Germinal center (tissue), 1 donor: Measurements from ENCODE around the gene DTD1.

Experiments
- DNase-seq: peaks from one replicate; pipeline ENCODE4 v3.0.0; 2012; ENCODE audit warnings: mixed read lengths, low spot score

DTD1 gene

DNA sequence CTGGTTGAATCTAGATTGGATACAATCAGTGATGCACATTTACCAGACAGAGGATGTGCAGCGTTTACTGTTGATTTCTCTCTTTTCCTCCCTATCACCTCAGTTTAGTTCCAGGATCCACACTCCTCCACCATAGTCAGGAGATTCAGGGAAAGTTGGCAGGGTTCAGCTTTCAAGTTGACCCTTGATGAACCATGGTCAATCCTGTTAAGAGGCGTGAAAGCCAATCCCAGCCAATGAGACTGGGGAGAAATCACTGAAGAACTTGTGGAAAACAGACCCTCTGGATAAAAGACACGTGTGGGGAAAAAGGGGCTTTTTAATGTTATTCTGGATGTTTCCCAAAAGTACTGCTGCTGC, 206.6 kb downstream of the DTD1 start:
- DNase-seq: no peak

DNA sequence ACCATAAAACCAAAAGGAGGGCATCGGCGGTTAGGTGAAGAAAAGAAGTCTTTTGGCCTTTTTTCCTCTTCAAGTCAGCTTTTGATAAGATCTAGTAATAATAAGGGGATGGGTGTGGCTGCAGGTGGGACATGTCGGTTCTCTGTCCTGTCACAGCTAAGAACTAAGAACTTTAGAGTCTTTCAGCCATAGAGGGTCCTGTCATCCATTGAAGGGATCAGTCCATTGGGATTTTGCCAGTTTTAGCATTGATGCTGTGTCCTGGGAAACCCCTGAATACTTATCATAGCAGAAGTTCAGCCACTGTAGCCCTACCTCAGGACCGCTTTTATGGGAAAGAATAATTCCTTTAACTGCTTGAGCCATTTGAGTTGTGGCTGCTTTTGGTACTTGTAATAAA, 207.5 kb downstream of the DTD1 start:
- DNase-seq: no peak

DNA sequence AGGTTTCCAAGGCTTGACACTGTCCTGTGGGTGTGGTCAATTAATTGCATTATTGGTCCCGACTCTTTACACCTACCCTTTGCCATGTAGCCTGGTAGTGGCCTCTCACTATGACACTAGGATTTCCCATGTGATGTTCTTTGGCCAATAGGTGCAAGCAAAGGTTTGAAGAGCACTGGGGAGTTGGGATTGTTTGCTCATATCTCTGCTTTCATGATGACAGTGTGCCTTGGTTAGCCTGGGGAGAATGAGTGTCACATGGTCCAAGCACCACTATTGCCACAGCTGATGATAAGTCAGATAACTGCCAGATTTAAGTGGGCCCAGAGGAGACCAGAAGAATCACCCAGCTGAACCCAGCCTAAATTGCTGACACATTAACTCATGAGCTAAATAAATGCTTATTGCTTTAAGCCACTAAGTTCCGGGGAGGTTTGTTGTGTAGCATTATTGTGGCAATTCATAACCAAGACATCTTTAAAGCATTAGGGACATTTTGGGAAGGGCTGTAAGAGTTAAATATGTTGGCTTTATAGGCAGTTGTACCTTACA, 208.5 kb downstream of the DTD1 start:
- no peak for DNase-seq

DNA sequence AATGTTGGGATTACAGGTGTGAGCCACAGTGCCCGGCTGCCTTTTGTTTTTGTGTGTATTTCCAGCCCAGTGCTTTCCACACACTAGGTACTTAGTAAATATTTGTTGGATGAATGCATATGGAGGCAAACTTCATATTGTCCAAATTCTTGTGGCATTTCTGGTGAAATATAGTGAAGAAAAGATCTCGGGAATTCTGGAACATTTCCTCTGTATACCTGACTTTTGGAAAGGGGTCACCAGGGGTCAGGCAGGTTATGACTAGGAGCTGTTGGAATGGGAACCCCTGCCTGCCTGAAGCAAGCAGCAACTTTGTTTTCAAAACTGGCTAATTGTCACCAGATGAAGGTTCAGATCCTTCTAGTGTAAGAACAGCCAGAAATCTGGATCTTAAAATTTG, 213.7 kb downstream of the DTD1 start:
- no peak for DNase-seq

DNA sequence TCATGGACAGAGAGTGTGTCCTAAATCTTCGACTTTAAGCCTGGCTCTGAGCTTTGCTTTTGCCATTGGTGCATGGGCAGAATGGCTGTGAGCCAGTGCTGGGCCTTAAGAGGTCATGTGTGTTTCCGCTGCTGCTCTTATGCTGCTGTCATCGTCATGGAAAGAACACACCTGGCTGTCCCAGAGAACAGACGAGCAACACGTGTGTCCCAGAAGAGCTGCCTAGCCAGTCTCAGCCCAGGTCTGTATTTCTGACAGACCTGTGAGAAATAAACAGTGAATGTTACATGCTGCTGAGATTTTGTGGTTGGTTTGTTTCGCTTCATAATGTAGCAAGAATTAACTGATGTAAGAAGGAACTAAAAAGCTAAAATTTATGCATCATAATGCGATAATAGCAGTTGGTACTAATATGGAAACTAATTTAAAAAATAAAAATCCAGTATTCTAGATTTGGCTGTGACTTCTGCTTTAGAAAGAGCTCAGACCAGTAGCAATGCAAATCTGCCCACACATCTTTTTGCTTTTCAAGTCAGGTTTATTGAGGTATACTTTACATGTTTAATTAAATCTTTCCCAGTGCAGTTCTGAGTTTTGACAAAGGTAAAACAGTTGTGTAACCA, 214.3 kb downstream of the DTD1 start:
- DNase-seq: peak; percentile 91

DNA sequence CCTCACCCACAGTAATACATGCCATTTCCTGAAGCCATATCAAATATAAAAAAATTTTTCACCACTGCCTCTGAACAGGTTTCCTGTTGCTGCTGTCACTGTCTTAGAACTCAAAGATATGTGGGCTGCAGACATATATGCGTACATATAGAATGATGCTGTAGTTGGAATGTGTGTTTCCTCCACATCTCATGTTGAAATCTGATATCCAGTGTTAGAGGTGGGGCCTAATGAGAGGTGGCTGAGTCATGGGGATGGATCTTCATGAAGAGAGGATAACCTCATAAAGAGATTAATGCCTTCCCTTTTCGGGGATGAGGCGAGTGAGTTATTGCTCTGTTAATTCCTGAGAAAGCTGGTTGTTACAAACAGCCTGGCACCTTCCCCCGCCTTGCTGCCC, 218.0 kb downstream of the DTD1 start:
- DNase-seq: no peak

DNA sequence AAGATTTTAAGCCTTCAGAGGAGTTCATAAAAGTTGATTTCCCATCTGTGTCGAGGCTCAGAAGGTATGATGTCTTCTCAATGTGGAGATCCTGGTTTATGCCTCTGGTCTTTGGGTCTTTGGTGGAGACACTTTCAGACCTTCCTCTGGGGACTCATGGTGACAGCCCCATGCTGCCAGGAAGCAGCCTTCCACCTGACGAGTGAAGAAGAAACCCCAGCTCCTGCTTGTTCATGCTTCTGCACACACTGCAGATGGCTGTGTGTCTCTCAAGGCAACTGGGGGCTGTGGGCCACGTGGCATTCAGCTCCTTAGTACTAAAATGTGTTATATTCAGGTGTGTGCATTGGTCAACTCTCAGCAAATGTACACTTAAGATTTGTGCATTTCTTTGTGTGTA, 220.9 kb downstream of the DTD1 start:
- DNase-seq: peak; percentile 69

DNA sequence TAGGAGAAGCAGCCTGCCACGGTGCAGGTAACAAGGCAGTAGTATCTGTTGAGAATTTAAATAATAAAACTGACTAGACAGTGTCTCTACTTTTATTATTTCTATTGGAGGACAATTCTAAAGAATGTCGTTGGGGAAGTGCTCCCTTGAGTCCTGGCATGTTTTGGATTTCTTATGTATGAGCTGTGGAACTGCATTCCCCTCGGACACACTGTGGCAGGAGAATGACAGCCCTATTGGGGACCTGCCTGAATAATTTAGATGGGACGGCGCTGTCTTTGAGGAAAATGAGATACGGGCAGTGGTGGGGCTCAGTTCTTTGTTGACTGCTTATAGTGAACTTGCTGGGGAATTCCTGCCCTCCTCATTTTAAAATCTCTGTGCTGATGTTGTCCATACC, 223.3 kb downstream of the DTD1 start:
- no peak for DNase-seq

DNA sequence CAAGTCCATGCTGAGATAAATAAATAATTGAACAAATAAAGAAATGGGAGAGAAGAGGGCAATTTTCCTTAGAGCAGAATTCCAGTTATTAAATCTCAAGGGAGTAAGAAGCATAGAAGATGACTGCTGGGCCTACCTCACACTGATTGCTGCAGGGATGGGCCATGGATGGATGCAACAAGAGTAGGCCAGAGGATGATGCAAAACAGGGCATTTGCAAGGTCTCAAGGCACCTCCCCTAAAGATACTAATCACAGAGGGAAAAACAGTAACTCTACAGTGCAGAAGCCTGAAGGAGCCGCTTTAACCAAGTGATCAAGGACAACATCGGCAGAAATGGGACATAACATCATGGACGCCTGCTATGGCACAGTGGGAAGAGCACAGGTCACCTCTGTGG, 224.1 kb downstream of the DTD1 start:
- no peak for DNase-seq

DNA sequence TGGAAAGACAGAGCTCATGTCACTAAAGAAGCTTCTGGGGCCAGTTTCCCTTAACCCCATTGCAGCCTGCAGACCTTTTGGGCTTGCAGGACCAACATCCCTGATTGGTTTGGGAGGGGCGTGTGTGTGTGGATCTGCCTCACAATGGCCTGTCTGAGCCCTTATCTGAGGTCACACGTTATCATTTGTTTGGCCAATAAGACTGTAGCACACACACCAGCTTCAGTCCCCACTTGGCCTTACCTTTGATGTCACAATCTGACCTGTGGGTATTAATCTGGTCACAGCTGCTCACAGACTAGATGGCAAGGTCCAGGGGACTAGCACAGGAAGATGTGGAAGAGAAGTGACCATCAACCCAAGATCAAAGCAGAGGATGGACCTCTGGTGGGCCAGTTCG, 225.6 kb downstream of the DTD1 start, which contains the start of gene SCP2D1:
TSS of gene SCP2D1 (plus strand) at position 301 of the 400 bp plus-strand sequence. CDS start at position 334, 33 bp downstream.
- no peak for DNase-seq

DNA sequence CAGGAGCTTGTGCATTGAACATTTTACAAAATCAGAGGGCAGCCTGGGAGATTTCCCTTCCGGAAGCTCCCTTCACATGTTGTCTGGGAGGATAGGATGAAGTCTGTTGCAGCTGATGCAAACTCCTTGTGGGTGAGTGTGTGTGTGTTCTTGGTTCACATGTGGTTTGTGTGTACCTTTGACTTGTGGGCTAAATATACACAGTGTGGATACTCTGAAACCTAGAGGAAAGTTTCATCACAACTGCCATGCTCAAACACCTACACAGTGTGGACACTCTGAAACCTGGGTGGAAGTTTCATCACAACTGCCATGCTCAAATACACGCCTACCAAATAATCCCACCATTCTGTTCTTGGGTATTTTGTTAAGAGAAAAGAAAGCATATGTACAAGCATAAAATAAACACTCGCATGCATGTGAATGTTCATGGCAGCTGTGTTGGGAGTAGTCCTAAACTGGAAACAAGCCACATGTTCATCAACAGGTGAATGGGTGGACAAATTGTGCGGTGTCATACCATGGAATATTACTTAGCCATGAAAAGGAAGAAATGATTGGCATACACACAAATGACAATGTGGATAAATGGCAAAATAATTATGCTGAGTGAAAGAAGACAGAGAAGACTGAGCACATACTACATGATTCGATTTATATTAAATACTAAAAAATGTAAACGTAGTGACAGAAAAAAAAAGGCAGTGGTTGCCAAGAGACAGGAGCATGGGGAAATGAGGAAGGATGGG, 227.5 kb downstream of the DTD1 start:
- no peak for DNase-seq
